K562 (cell line): ENCODE results near the gene CDK4. TPM values are rescaled to one million over a fixed set of nuclear protein-coding genes. Genes with fewer than 3 reads are reported as not detected.

Experiments
- ATAC-seq: fragments of 200-7000 bp; cut with Tn5 transposase; 3 replicates; pipeline ENCODE4 v1.9.1; 2020; ENCODE audit warnings: moderate library complexity
- BruUV-seq: library from RNA; stranded (reverse); fragments of 400-500 nt; replicated peaks from 2 replicates; lab custom pipeline; 2021; lab: Mats Ljungman, UMichigan
- CTCF ChIA-PET: fragments of 300-600 bp; formaldehyde crosslinking; extraction: SDS; loops from one replicate; lab custom pipeline; 2021; ENCODE audit warnings: low intra/inter-chr PET ratio; lab: Yijun Ruan, JAX
- POLR2A ChIA-PET: fragments of 300-600, 350-650 bp; sonication (Branson Sonifier 250); formaldehyde crosslinking; extraction: SDS; loops from one replicate; lab custom pipeline; 2021; ENCODE audit warnings: antibody characterized with exemption, inconsistent platforms; lab: Yijun Ruan, JAX
- DNase-seq, 4 experiments: peaks; one replicate each; pipeline versions ENCODE4 v3.0.0 to v3.0.0-alpha.2; 2011 to 2018; ENCODE audit warnings: low spot score in 3 of 4, mixed read lengths in 3 of 4; ENCODE audit errors: extremely low read depth in 1 of 4
- FAIRE-seq: peaks from 2 replicates; lab custom pipeline; 2011; peaks lifted over from hg19 to GRCh38; lab: Jason Lieb, UNC
- H2AFZ ChIP-seq: 2 replicates; pipeline ENCODE4 v1.6.0; 2011; ENCODE audit warnings: low read depth, low read length, control low read depth, inconsistent platforms
- H3K27ac ChIP-seq: fragments of 200-600 bp; 3 replicates; pipeline ENCODE4 v1.8.0; 2011; ENCODE audit warnings: low read depth, mild to moderate bottlenecking, control low read depth, inconsistent platforms, low read length, moderate library complexity, mixed read lengths; ENCODE audit errors: extremely low read depth
- H3K27me3 ChIP-seq, 2 experiments: fragments of 300-600 bp in 1 of 2; 2 replicates in 1 of 2; 3 replicates in 1 of 2; pipeline versions ENCODE4 v1.6.0 to v1.8.0; 2011; ENCODE audit warnings: inconsistent platforms in 2 of 2, low read length in 2 of 2, mild to moderate bottlenecking in 1 of 2, mixed read lengths in 1 of 2, moderate library complexity in 1 of 2; ENCODE audit not compliant: control insufficient read depth in 2 of 2, insufficient read depth in 2 of 2
- H3K36me3 ChIP-seq: fragments of 300-600 bp; 3 replicates; pipeline ENCODE4 v1.8.0; 2011; ENCODE audit warnings: mild to moderate bottlenecking, low read length, inconsistent platforms; ENCODE audit not compliant: control insufficient read depth, insufficient read depth
- H3K4me1 ChIP-seq, 2 experiments: fragments of 200-600 bp in 1 of 2; replicated peaks in 1 of 2; 2 replicates in 1 of 2; 3 replicates in 1 of 2; pipeline versions ENCODE4 v1.5.1 to v1.8.0; 2011; ENCODE audit warnings: inconsistent platforms in 2 of 2, low read length in 2 of 2, mild to moderate bottlenecking in 1 of 2, mixed read lengths in 1 of 2, moderate library complexity in 1 of 2; ENCODE audit not compliant: control insufficient read depth in 2 of 2, insufficient read depth in 2 of 2
- H3K4me2 ChIP-seq: 2 replicates; pipeline ENCODE4 v1.6.1; 2011; ENCODE audit warnings: low read length, control low read depth, inconsistent platforms, mixed read lengths; ENCODE audit not compliant: insufficient read depth
- H3K4me3 ChIP-seq: fragments of 200-600 bp; sonication (generic), shearing (Covaris generic); 2 replicates; pipeline ENCODE4 v1.5.1; 2016; ENCODE audit warnings: control low read depth, inconsistent platforms
- H3K79me2 ChIP-seq: fragments of 200-600 bp; 3 replicates; pipeline ENCODE4 v1.8.0; 2011; ENCODE audit warnings: low read length, inconsistent platforms; ENCODE audit not compliant: control insufficient read depth, insufficient read depth
- H3K9ac ChIP-seq, 2 experiments: 2 replicates each; pipeline versions ENCODE4 v1.6.0 to v1.6.1; 2011; ENCODE audit warnings: low read depth in 2 of 2, low read length in 2 of 2, control low read depth in 1 of 2, inconsistent platforms in 1 of 2, mild to moderate bottlenecking in 1 of 2, mixed read lengths in 1 of 2; ENCODE audit not compliant: insufficient read depth in 1 of 2
- H3K9me1 ChIP-seq: one replicate; pipeline ENCODE4 v1.6.0; 2011; ENCODE audit warnings: inconsistent platforms, mild to moderate bottlenecking, low read length, moderate library complexity; ENCODE audit not compliant: control insufficient read depth, insufficient read depth
- H3K9me3 ChIP-seq: replicated peaks from 2 replicates; pipeline ENCODE4 v1.5.1; 2011; ENCODE audit warnings: low read depth, low read length, inconsistent platforms; ENCODE audit not compliant: control insufficient read depth, insufficient read depth
- H4K20me1 ChIP-seq: replicated peaks from 2 replicates; pipeline ENCODE4 v1.6.1; 2011; ENCODE audit warnings: low read length, inconsistent platforms, mixed read lengths; ENCODE audit not compliant: control insufficient read depth, insufficient read depth
- ATF4 ChIP-seq: fragments of 450-650 bp; formaldehyde crosslinking; IDR thresholded peaks from 2 replicates; pipeline ENCODE4 v1.4.0; 2022; ENCODE audit warnings: mild to moderate bottlenecking, moderate library complexity
- ATF7 ChIP-seq: fragments of 450-650 bp; IDR thresholded peaks from 2 replicates; pipeline ENCODE4 v1.7.1; 2014; ENCODE audit warnings: mild to moderate bottlenecking, moderate library complexity
- CCNT2 ChIP-seq: IDR thresholded peaks from 2 replicates; pipeline ENCODE4 v1.6.1; 2011; ENCODE audit warnings: borderline replicate concordance, low read depth, mild to moderate bottlenecking, moderate library complexity, mixed read lengths, low read length; ENCODE audit not compliant: insufficient read length; ENCODE audit errors: extremely low read depth
- CGGBP1 ChIP-seq: fragments of 250-450 bp; sonication (Bioruptor Pico); IDR thresholded peaks from 2 replicates; pipeline ENCODE4 v1.9.0; 2021; ENCODE audit warnings: mild to moderate bottlenecking
- DMBX1 ChIP-seq: fragments of 250-450 bp; sonication (Bioruptor Pico); IDR thresholded peaks from 2 replicates; pipeline ENCODE4 v1.8.0; 2022; ENCODE audit warnings: inconsistent platforms, mild to moderate bottlenecking, moderate library complexity, borderline replicate concordance
- HDAC2 ChIP-seq: fragments of 450-650 bp; IDR thresholded peaks from 2 replicates; pipeline ENCODE4 v1.6.1; 2016; ENCODE audit warnings: mild to moderate bottlenecking
- HDAC8 ChIP-seq: fragments of 450-650 bp; IDR thresholded peaks from 2 replicates; pipeline ENCODE4 v1.6.1; 2016; ENCODE audit warnings: mild to moderate bottlenecking, missing genetic modification characterization, moderate library complexity, missing compliant biosample characterization
- SAFB2 ChIP-seq: fragments of 200-400 bp; formaldehyde crosslinking; IDR thresholded peaks from 2 replicates; pipeline ENCODE4 v1.6.1; 2018; ENCODE audit warnings: borderline replicate concordance, low read length, low read depth, moderate library complexity; ENCODE audit not compliant: severe bottlenecking
- SMC3 ChIP-seq: conservative IDR thresholded peaks from 2 replicates; pipeline ENCODE4 v1.6.1; 2011; ENCODE audit warnings: low read depth, low read length, improper control_type of control experiment; ENCODE audit not compliant: insufficient read depth
- SREBF1 ChIP-seq: fragments of 150-350 bp; IDR thresholded peaks from 2 replicates; pipeline ENCODE4 v1.6.1; 2014; ENCODE audit warnings: antibody characterized with exemption, low read depth, low read length, borderline replicate concordance
- STAT6 ChIP-seq: sonication (generic); formaldehyde crosslinking; IDR thresholded peaks from 2 replicates; pipeline ENCODE4 v1.8.1; 2023; ENCODE audit warnings: mild to moderate bottlenecking, missing genetic modification reagents
- ZC3H8 ChIP-seq: fragments of 450-650 bp; IDR thresholded peaks from 2 replicates; pipeline ENCODE4 v1.6.1; 2017
- ZNF121 ChIP-seq: sonication (generic); formaldehyde crosslinking; conservative IDR thresholded peaks from 2 replicates; pipeline ENCODE4 v1.8.0; 2022; ENCODE audit warnings: missing genetic modification reagents
- ZNF263 ChIP-seq: sonication (generic); formaldehyde crosslinking; IDR thresholded peaks from 2 replicates; pipeline ENCODE4 v1.8.0; 2022; ENCODE audit warnings: mild to moderate bottlenecking, missing genetic modification reagents, borderline replicate concordance
- ZNF408 ChIP-seq: fragments of 250-450 bp; sonication (Bioruptor Pico); IDR thresholded peaks from 2 replicates; pipeline ENCODE4 v1.4.0; 2020; ENCODE audit warnings: low read depth, mild to moderate bottlenecking, moderate library complexity
- WGBS: fragments of 100-300 bp; shearing (Covaris generic); methylation state at CpG from one replicate; pipeline ENCODE4 v1.1.6; 2016; ENCODE audit warnings: low coverage, mixed read lengths; ENCODE audit not compliant: insufficient coverage; ENCODE audit errors: missing lambda C conversion rate; 5-methylcytosine and 5-hydroxymethylcytosine counted together
- in situ Hi-C: fragments of 300-500 bp; cut with MboI; formaldehyde crosslinking; loops from 4 replicates; pipeline ENCODE4 v1.15.0; 2018; ENCODE audit warnings: inconsistent platforms, mixed read lengths
- intact Hi-C: fragments of 100-400 bp; cut with micrococcal nuclease; formaldehyde crosslinking; loops from 2 replicates; pipeline ENCODE4 v1.14.2; 2022
- polyA plus RNA-seq, 8 experiments: library from polyadenylated mRNA; depleted of rRNA in 4 of 8; stranded (reverse) in 5 of 8; unstranded in 3 of 8; fragments of >200 nt; fragmentation: Nextera tagmentation in 2 of 8; fragmentation: Illumina TruSeq in 1 of 8; extraction: Ambion mirVana in 2 of 8; extraction: Trizol in 1 of 8; gene quantifications; 2 replicates each; pipeline versions ENCODE4 v1.2.1 to v1.2.3, GENCODE V29; 2011 to 2014; ENCODE audit warnings: inconsistent platforms in 1 of 8, missing spikeins in 1 of 8
- total RNA-seq, 7 experiments: library from RNA; depleted of rRNA in 6 of 7; stranded (reverse); fragments of >200 nt in 6 of 7; fragmentation: Illumina TruSeq in 2 of 7; extraction: Trizol in 2 of 7; gene quantifications; 2 replicates each; pipeline versions ENCODE4 v1.2.1 to v1.2.3, GENCODE V29; 2011 to 2021; ENCODE audit warnings: low replicate concordance in 1 of 7
- TF ChIP-seq, protein P1 (sequence below): IDR thresholded peaks from 2 replicates; pipeline ENCODE4 v1.6.1; 2011; ENCODE audit not compliant: insufficient read length; ENCODE audit errors: extremely low read depth
- TF ChIP-seq, protein P2 (sequence below): IDR thresholded peaks from 2 replicates; pipeline ENCODE4 v1.6.1; 2014; ENCODE audit warnings: antibody characterized with exemption

Gene CDK4
- total and polyA plus RNA-seq, 9 of the 15 experiments (the other 6 are each of a cell fraction or from before 2014, with no cell fraction given) = 37.8 to 436 (median 238) TPM

GRCh38 chr12:57708296-57708695 lies 43.8 kb downstream of the CDK4 start:
- Histone ChIP-seq H3K9ac (no peak overlapping the region), H4K20me1 (no peaks in the 10 kb centered on the region), H3K4me2 (no peak overlapping the region), H3K4me1 (no peaks in the 10 kb centered on the region; a peak in 2 of 5 replicates), H3K79me2 (no peaks in the 10 kb centered on the region), H3K27me3 (no peaks in the 10 kb centered on the region), H3K9me3 (peaks cover 4% of the 10 kb centered on the region; the same call in 1 of the 2 replicates), H3K9me1 (no peaks in the 10 kb centered on the region), H3K4me3 (no peak overlapping the region), H2AFZ (no peak overlapping the region), H3K27ac (no peak overlapping the region), H3K36me3 (peaks cover 14% of the 10 kb centered on the region)
- no TSS peak for BruUV-seq
- ATAC-seq = no peak
- CTCF ChIA-PET = no interaction called here
- no peak for TF ChIP-seq CGGBP1 (CRISPR knock-in tag)
- TF ChIP-seq HDAC8 (tag) = no peak
- TF ChIP-seq SAFB2 = no peak
- TF ChIP-seq, protein P1, sequence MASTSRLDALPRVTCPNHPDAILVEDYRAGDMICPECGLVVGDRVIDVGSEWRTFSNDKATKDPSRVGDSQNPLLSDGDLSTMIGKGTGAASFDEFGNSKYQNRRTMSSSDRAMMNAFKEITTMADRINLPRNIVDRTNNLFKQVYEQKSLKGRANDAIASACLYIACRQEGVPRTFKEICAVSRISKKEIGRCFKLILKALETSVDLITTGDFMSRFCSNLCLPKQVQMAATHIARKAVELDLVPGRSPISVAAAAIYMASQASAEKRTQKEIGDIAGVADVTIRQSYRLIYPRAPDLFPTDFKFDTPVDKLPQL = no peak
- TF ChIP-seq ZC3H8 = no peak
- TF ChIP-seq SMC3 = no peak
- TF ChIP-seq, protein P2, sequence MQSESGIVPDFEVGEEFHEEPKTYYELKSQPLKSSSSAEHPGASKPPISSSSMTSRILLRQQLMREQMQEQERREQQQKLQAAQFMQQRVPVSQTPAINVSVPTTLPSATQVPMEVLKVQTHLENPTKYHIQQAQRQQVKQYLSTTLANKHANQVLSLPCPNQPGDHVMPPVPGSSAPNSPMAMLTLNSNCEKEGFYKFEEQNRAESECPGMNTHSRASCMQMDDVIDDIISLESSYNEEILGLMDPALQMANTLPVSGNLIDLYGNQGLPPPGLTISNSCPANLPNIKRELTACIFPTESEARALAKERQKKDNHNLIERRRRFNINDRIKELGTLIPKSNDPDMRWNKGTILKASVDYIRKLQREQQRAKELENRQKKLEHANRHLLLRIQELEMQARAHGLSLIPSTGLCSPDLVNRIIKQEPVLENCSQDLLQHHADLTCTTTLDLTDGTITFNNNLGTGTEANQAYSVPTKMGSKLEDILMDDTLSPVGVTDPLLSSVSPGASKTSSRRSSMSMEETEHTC = no peak
- no peak for TF ChIP-seq DMBX1 (CRISPR knock-in tag)
- TF ChIP-seq ZNF263 (CRISPR knock-in tag) = no peak
- no peak for TF ChIP-seq SREBF1
- no peak for TF ChIP-seq ZNF408 (CRISPR knock-in tag)
- TF ChIP-seq ZNF121 (CRISPR knock-in tag) = no peak
- no peak for TF ChIP-seq ATF7
- no peak for TF ChIP-seq STAT6 (CRISPR knock-in tag)
- no peak for TF ChIP-seq CCNT2
- TF ChIP-seq HDAC2 = no peak
- no peak for TF ChIP-seq ATF4 (CRISPR knock-in tag)
- no peak for FAIRE-seq
- in situ Hi-C loops = no loop called here
- WGBS = 46% methylated on average over 2 of the region's 2 CpGs
- POLR2A ChIA-PET = no interaction called here
- intact Hi-C loops = no loop called here
- no peak for DNase-seq
